Measurements from ENCODE around the gene FAM13A.
"Not testable (repeated sequence)": the region's sequence is repeated elsewhere in the genome, so short reads cannot be mapped to it uniquely, and the experiment has no call there.

Gene FAM13A

DNA sequence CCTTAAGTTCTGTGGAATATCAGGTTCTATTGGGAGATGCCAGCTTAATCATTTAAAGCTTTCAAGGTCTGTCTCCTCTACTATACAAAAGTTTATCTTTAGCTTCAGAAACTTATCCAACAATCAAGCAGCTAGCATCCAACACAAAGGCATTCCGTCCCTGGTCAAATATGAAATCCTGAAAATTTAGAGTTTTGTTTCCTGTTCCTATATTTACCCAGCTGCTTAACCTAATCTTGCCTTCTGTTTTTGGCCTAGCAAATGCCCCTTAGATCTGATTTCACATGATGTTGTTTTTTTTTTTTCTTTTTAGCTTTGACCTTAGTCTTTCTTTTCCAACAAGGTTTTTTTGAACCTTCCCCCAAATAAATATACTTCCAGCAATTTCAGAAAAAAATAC lies 33.8 kb downstream of the FAM13A start:
- TF ChIP-seq, protein P1, sequence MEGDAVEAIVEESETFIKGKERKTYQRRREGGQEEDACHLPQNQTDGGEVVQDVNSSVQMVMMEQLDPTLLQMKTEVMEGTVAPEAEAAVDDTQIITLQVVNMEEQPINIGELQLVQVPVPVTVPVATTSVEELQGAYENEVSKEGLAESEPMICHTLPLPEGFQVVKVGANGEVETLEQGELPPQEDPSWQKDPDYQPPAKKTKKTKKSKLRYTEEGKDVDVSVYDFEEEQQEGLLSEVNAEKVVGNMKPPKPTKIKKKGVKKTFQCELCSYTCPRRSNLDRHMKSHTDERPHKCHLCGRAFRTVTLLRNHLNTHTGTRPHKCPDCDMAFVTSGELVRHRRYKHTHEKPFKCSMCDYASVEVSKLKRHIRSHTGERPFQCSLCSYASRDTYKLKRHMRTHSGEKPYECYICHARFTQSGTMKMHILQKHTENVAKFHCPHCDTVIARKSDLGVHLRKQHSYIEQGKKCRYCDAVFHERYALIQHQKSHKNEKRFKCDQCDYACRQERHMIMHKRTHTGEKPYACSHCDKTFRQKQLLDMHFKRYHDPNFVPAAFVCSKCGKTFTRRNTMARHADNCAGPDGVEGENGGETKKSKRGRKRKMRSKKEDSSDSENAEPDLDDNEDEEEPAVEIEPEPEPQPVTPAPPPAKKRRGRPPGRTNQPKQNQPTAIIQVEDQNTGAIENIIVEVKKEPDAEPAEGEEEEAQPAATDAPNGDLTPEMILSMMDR (IDR thresholded peaks at IDR 0.05; ENCODE audit: low read depth, low read length, missing control alignments) = no peak
- H3K36me3 ChIP-seq (replicated peaks) = peaks cover 2% of the 10 kb centered on the region
- no peaks in the 10 kb centered on the region for H3K27me3 ChIP-seq (replicated peaks)
- no peak overlapping the region for H3K27ac ChIP-seq
- no peak for DNase-seq
- H3K4me3 ChIP-seq (ENCODE audit: low read depth, low read length) = no peak overlapping the region
- in situ Hi-C loops (cut with HindIII; ENCODE audit: low pct_ligation_motif_present, low sequenced_read_pairs) = loop anchor here (25.0 kb wide), 1 partner anchor 211 kb away; no protein-coding TSS in a partner anchor

DNA sequence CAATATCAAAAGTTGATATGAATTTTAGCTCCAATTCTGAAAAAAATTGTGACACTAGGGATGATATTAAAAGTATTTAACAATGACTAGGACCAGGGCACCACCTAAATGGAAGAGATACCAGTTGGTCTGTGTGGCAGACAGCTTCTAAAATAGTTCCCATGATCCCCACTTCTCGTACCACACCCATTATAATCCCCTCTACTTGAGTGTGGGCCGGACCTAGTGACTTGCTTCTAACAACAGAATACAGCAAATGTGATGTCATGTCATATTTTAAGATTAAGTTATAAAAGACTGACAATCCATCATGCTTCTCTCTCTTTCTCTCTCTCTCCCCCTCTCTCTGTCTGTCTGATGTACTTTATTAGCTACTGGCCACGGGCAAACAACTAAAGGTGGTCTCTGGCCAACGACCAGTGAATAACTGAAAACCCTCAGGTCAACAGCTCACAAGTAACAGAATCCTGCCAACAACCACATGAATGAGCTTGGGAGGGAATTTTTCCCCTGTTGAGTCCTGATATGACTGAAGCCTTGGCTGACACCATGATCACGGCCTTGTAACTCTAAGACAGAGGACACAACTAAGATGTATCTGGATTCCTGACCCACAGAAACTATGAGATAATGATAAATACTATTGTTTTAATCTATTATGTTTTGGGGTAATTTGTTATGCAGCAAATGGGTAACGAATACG lies 34.4 kb downstream of the FAM13A start:
- no peak overlapping the region for H3K4me3 ChIP-seq (ENCODE audit: low read depth, low read length)
- in situ Hi-C loops (cut with HindIII; ENCODE audit: low pct_ligation_motif_present, low sequenced_read_pairs) = loop anchor here (25.0 kb wide), 1 partner anchor 210 kb away; no protein-coding TSS in a partner anchor
- H3K27ac ChIP-seq = no peak overlapping the region
- TF ChIP-seq, protein P1 (IDR thresholded peaks at IDR 0.05; ENCODE audit: low read depth, low read length, missing control alignments) = no peak
- no peak for DNase-seq
- no peaks in the 10 kb centered on the region for H3K27me3 ChIP-seq (replicated peaks)
- peaks cover 2% of the 10 kb centered on the region for H3K36me3 ChIP-seq (replicated peaks)

DNA sequence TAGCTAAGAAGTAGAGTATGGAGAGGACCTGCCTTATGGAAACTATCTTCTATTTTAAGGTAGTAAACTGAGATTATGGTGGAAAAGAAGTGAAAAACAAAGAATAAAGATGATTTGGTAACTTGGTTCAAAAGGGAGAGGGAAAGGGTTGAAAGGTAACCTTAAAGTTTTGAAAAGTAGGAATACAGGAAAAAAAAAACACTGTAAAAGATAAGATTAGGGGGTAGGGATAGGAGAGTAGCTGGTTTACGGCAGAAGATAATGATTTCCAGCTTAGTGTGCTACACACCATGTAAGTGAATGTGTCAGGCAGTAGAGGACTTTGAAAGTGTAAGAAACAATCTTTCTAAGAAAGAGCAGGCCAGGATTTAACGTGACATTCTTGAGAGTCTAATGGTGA lies 35.3 kb downstream of the FAM13A start:
- peaks cover 2% of the 10 kb centered on the region for H3K36me3 ChIP-seq (replicated peaks)
- TF ChIP-seq, protein P1 (IDR thresholded peaks at IDR 0.05; ENCODE audit: low read depth, low read length, missing control alignments) = no peak
- in situ Hi-C loops (cut with HindIII; ENCODE audit: low pct_ligation_motif_present, low sequenced_read_pairs) = loop anchor here (25.0 kb wide), 1 partner anchor 209 kb away; no protein-coding TSS in a partner anchor

DNA sequence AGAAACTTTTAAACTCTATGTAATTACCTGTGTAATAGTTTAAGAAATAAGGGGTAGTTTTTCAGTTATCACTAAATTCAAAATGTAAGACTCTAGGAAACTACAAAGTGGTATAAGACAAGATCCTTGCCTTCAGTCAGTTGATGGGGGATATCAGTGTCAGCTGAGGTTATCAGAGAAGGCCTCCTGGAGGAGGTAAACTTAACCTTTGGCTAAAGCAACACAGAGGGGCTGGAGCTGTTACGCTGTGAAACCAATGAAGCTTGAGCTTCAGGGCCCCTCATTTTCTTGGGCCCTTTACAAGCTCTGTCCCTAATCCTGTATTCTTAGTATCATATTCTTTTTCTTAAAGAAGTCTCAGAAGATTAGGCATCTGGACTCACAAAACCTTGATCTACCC lies 35.9 kb downstream of the FAM13A start:
- Histone ChIP-seq H3K27ac (no peak overlapping the region), H3K27me3 (replicated peaks) (no peaks in the 10 kb centered on the region), H3K36me3 (replicated peaks) (peaks cover 2% of the 10 kb centered on the region), H3K4me3 (ENCODE audit: low read depth, low read length) (no peak overlapping the region)
- DNase-seq = no peak
- TF ChIP-seq, protein P1 (IDR thresholded peaks at IDR 0.05; ENCODE audit: low read depth, low read length, missing control alignments) = no peak
- in situ Hi-C loops (cut with HindIII; ENCODE audit: low pct_ligation_motif_present, low sequenced_read_pairs) = loop anchor here (25.0 kb wide), 1 partner anchor 209 kb away; no protein-coding TSS in a partner anchor

More for the DNA sequence above, 35.3 kb downstream of the FAM13A start:
- DNase-seq = no peak
- Histone ChIP-seq H3K27me3 (replicated peaks) (no peaks in the 10 kb centered on the region), H3K27ac (no peak overlapping the region), H3K4me3 (ENCODE audit: low read depth, low read length) (no peak overlapping the region)

DNA sequence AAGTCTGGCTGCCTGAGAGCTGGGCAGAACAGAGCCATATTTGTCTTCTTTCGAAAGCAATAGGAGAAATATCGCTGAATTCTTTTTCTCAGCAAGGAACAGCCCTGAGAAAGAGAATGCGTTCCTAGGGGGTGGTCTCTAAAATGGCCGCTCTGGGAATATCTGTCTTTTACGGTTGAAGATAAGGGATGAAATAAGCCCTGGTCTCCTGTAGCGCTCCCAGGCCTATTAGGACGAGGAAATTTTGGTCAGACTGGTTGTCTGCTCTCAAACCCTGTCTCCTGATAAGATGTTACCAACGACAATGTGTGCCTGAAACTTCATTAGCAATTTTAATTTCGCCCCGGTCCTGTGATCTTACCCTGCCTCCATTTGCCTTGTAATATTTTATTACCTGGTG lies 42.1 kb downstream of the FAM13A start:
- H3K4me3 ChIP-seq (ENCODE audit: low read depth, low read length); H3K27me3 ChIP-seq (replicated peaks); H3K27ac ChIP-seq; DNase-seq; H3K36me3 ChIP-seq (replicated peaks): not testable (repeated sequence)
- in situ Hi-C loops (cut with HindIII; ENCODE audit: low pct_ligation_motif_present, low sequenced_read_pairs) = loop anchor here (25.0 kb wide), 1 partner anchor 203 kb away; no protein-coding TSS in a partner anchor

DNA sequence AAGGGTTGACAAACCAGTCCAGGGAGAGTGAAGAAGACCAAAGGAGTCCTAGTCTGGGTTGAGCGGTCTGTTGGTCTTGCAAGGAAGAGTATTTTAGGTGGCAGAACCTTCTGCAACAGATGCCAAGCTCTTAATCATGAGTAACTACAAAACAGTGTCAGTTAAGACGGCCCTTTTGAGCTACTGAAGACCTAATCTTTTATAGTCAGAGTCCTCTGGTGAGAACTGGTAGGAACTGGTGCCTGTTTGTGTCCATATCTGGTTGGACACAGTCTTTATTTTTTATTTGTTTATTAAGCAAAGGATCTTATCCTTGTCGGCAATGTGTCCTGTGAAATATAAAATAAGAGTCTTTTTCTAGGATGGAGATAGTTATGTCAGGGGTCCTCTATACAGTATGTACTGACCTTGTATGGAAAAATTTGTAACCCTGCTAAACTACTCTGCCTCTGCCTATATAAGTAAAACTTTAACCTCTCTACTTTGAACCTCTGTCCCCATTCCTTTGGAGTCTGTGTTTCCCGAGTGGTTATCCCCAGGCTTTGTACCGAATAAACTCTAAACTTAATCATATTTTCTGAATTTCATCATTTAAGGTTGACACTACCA lies 47.1 kb downstream of the FAM13A start:
- H3K27me3 ChIP-seq (replicated peaks) = no peaks in the 10 kb centered on the region
- no peak overlapping the region for H3K4me3 ChIP-seq (ENCODE audit: low read depth, low read length)
- TF ChIP-seq, protein P1 (IDR thresholded peaks at IDR 0.05; ENCODE audit: low read depth, low read length, missing control alignments) = no peak
- no peak for DNase-seq
- no peak overlapping the region for H3K27ac ChIP-seq
- no peaks in the 10 kb centered on the region for H3K36me3 ChIP-seq (replicated peaks)
- in situ Hi-C loops (cut with HindIII; ENCODE audit: low pct_ligation_motif_present, low sequenced_read_pairs) = loop anchor here (25.0 kb wide), 1 partner anchor 198 kb away; no protein-coding TSS in a partner anchor
